Measurements from ENCODE around the gene SNAPC4. TPM values are rescaled to one million over a fixed set of nuclear protein-coding genes. Genes with fewer than 3 reads are reported as not detected.

SNAPC4 gene
- total and polyA plus RNA-seq, 9 of the 15 experiments (the other 6 are each of a cell fraction or from before 2014, with no cell fraction given), result 0.21 to 21.8 (median 8.8) TPM

DNA sequence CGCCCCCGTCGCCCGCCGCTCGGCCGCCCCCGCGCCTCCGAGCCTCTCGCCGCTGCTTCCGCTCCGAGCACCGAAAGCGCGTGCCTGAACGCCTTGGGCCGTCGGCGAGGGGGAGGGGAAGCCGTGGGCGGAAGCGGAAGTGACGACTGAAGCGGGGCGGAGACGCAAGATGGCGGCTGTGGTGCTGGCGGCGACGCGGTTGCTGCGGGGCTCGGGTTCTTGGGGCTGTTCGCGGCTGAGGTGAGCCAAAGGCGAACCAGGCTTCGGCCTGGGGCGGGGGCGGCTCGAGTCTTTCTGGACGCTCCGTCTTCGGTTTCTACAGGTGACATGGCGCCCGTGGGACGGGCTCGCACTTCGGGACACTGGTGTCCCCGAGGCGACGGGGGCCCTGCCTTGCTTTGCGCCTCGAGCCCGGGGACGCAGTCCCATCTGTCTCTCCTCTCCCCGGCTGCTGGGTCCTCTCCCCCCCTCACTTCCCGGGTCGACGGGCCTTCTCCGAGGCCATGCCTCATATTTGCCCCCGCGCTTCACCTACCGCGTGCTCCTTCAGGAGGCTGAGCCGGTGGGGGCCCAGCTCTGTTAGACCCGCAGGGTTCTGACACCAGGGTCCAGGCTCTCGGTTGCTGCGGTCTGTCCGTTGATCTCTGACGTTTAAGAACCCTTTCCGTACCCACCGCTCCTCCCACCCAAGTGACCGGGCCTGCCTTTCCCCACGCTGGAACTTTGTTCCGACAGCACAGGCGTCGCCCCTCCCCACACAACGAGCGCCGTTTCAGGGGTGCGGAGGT is 10.7 kb upstream of the SNAPC4 start, which contains the start of the genes ENTR1 and PMPCA (continued):
- TF ChIP-seq YY1 (IDR thresholded peaks at IDR 0.05; ENCODE audit: borderline replicate concordance in 1 of 3, control insufficient read depth in 1 of 3, extremely low read depth in 1 of 3, insufficient read depth in 3 of 3, insufficient read length in 1 of 3, insufficient replicate concordance in 2 of 3, low read depth in 1 of 3, low read length in 2 of 3) (peak; percentile 92 to 99 (median 96)), TEAD1 (CRISPR knock-in tag; IDR thresholded peaks at IDR 0.05) (no peak), NONO (IDR thresholded peaks at IDR 0.05; ENCODE audit: low read depth in 2 of 2, low read length in 1 of 2) (no peak), TAF15 (IDR thresholded peaks at IDR 0.05; ENCODE audit: low read depth, low read length) (no peak), SNRNP70 (optimal IDR thresholded peaks at IDR 0.05; ENCODE audit: low read depth, low read length) (no peak), MBD2 (IDR thresholded peaks at IDR 0.05; ENCODE audit: borderline replicate concordance, low read depth) (peak; percentile 53; the same call in 1 of the 2 replicates), PBX2 (CRISPR knock-in tag; IDR thresholded peaks at IDR 0.05; ENCODE audit: low read depth) (no peak), PBX2 (tag; conservative IDR thresholded peaks at IDR 0.05; ENCODE audit: low read depth) (no peak), HCFC1 (IDR thresholded peaks at IDR 0.05; ENCODE audit: low read depth, low read length) (peak; percentile 74), RFX5 (IDR thresholded peaks at IDR 0.05; ENCODE audit: low read depth, low read length) (no peak), HSF4 (CRISPR knock-in tag; IDR thresholded peaks at IDR 0.05; ENCODE audit: borderline replicate concordance) (no peak), ZNF668 (CRISPR knock-in tag; IDR thresholded peaks at IDR 0.05) (no peak), KLF10 (CRISPR knock-in tag; IDR thresholded peaks at IDR 0.05) (no peak), ZNF707 (CRISPR knock-in tag; conservative IDR thresholded peaks at IDR 0.05) (no peak), POLR3A (IDR thresholded peaks at IDR 0.05; ENCODE audit: borderline replicate concordance, extremely low read depth, insufficient read depth, insufficient read length) (no peak), PYGO2 (tag; IDR thresholded peaks at IDR 0.05) (no peak), POLR2H (tag; IDR thresholded peaks at IDR 0.05; ENCODE audit: low read depth) (peak; percentile 71)
- TF ChIP-seq, protein P1, sequence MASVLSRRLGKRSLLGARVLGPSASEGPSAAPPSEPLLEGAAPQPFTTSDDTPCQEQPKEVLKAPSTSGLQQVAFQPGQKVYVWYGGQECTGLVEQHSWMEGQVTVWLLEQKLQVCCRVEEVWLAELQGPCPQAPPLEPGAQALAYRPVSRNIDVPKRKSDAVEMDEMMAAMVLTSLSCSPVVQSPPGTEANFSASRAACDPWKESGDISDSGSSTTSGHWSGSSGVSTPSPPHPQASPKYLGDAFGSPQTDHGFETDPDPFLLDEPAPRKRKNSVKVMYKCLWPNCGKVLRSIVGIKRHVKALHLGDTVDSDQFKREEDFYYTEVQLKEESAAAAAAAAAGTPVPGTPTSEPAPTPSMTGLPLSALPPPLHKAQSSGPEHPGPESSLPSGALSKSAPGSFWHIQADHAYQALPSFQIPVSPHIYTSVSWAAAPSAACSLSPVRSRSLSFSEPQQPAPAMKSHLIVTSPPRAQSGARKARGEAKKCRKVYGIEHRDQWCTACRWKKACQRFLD (CRISPR knock-in tag; IDR thresholded peaks at IDR 0.05), result no peak
- TF ChIP-seq, protein P2, sequence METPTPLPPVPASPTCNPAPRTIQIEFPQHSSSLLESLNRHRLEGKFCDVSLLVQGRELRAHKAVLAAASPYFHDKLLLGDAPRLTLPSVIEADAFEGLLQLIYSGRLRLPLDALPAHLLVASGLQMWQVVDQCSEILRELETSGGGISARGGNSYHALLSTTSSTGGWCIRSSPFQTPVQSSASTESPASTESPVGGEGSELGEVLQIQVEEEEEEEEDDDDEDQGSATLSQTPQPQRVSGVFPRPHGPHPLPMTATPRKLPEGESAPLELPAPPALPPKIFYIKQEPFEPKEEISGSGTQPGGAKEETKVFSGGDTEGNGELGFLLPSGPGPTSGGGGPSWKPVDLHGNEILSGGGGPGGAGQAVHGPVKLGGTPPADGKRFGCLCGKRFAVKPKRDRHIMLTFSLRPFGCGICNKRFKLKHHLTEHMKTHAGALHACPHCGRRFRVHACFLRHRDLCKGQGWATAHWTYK (CRISPR knock-in tag; IDR thresholded peaks at IDR 0.05), result no peak
- TF ChIP-seq, protein P3, sequence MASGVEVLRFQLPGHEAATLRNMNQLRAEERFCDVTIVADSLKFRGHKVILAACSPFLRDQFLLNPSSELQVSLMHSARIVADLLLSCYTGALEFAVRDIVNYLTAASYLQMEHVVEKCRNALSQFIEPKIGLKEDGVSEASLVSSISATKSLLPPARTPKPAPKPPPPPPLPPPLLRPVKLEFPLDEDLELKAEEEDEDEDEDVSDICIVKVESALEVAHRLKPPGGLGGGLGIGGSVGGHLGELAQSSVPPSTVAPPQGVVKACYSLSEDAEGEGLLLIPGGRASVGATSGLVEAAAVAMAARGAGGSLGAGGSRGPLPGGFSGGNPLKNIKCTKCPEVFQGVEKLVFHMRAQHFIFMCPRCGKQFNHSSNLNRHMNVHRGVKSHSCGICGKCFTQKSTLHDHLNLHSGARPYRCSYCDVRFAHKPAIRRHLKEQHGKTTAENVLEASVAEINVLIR (CRISPR knock-in tag; IDR thresholded peaks at IDR 0.05), result peak; percentile 84
